Right lobe of liver (tissue), 6 donors: ENCODE data around the gene SLCO2A1. TPM values are rescaled to one million over a fixed set of nuclear protein-coding genes. Genes with fewer than 3 reads are reported as not detected.

Source experiments
- ATAC-seq, 4 donors: fragments of 200-7000 bp; cut with Tn5 transposase; one replicate each; pipeline ENCODE4 v1.9.1; 2020; ENCODE audit warnings: mild to moderate bottlenecking in 4 of 4, moderate library complexity in 4 of 4
- DNase-seq, 3 donors: peaks; one replicate each; pipeline ENCODE4 v3.0.0-alpha.2; 2020
- H3K27ac ChIP-seq, 3 donors: fragments of 200-600 bp; one replicate each; pipeline ENCODE4 v1.8.0; 2022
- H3K27me3 ChIP-seq, 2 donors: fragments of 200-600 bp; one replicate each; pipeline ENCODE4 v1.8.0; 2022
- H3K36me3 ChIP-seq, 4 donors: fragments of 200-600 bp; sonication (generic) in 1 of 4; one replicate each; pipeline versions ENCODE4 v1.5.1 to v1.8.0; 2017 to 2022; ENCODE audit warnings: control low read depth in 1 of 4
- H3K4me1 ChIP-seq, 4 donors: fragments of 200-600 bp; sonication (generic) in 1 of 4; one replicate each; pipeline versions ENCODE4 v1.5.1 to v1.8.0; 2017 to 2022; ENCODE audit warnings: control low read depth in 1 of 4
- H3K4me3 ChIP-seq, 3 donors: fragments of 200-600 bp; one replicate each; pipeline ENCODE4 v1.8.0; 2022
- H3K9me3 ChIP-seq, 4 donors: fragments of 200-600 bp; sonication (generic) in 1 of 4; one replicate each; pipeline versions ENCODE4 v1.5.1 to v1.8.0; 2017 to 2022; ENCODE audit warnings: control low read depth in 1 of 4
- CTCF ChIP-seq, 4 donors: fragments of 200-600 bp in 3 of 4; fragments of 450-650 bp in 1 of 4; IDR thresholded peaks; one replicate each; pipeline versions ENCODE4 v1.5.1 to v1.8.0; 2016 to 2022; ENCODE audit warnings: antibody characterized with exemption in 4 of 4, mild to moderate bottlenecking in 2 of 4
- POLR2A ChIP-seq: fragments of 450-650 bp; IDR thresholded peaks from one replicate; pipeline ENCODE4 v1.6.1; 2017; ENCODE audit warnings: antibody characterized with exemption, mild to moderate bottlenecking
- WGBS: methylation state at CpG from one replicate; pipeline ENCODE4 v1.1.6; 2018; ENCODE audit warnings: low coverage, low lambda C conversion rate; ENCODE audit not compliant: insufficient coverage; ENCODE audit errors: missing lambda C conversion rate; 5-methylcytosine and 5-hydroxymethylcytosine counted together
- intact Hi-C, 2 donors: fragments of 100-400 bp; cut with DNase I; formaldehyde crosslinking; loops; one replicate each; pipeline versions ENCODE4 v1.11.2 to v1.14.1; 2022
- total RNA-seq, 6 experiments: library from RNA; depleted of rRNA in 2 of 6; stranded (reverse); fragments of >200 nt in 2 of 6; fragmentation: NEBNext Ultra II Directional in 3 of 6; extraction: Animal tissue kit (Norgen Biotek cat#: 25700) in 3 of 6; gene quantifications; one replicate each; pipeline versions ENCODE4 v1.1.0 to v1.2.4, GENCODE V29; 2016 to 2023
- donor health status: DM: no; HTN: yes; CAD: no.
- donor health status: DM: no; HTN: no; CAD: no.
- donor health status: DM: no; HTN: no; CAD: no.
- donor health status: DM: no; HTN: yes; CAD: no.
- donor health status: DM: no; HTN: yes; CAD: no.

Gene SLCO2A1
- total RNA-seq, 6 experiments from 2014 or later = 0.71 to 4.4 (median 1.5) TPM

DNA sequence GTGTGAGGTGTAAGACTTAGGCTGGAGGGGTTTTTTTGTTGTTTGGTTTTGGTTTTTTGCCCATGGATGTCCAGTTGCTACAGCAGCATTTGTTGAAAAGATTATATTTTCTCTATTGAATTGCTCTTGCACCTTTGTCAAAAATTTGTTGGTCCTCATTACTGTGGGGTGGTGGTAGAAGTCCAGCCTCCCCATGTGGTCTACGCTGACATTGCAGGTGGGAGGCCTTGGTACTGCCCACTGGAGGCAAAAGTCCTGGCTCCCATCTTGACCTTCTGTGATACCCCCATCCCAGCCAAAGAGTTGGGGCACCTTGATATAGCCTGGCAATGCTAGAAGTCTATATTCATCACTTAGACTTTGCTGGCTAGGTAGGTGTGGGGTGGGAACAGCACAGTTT, 128.6 kb downstream of the SLCO2A1 start:
- TF ChIP-seq POLR2A (no peak), CTCF (IDR thresholded peaks at IDR 0.05) (no peak)
- H3K4me3 ChIP-seq = no peak overlapping the region
- no peaks in the 10 kb centered on the region for H3K27me3 ChIP-seq
- H3K9me3 ChIP-seq = no peaks in the 10 kb centered on the region
- intact Hi-C loops = no loop called here
- ATAC-seq (no peak), DNase-seq (no peak)
- peaks cover 0 to 1% (median 0%) of the 10 kb centered on the region in 4 donors for H3K4me1 ChIP-seq
- H3K36me3 ChIP-seq = no peaks in the 10 kb centered on the region
- no peak overlapping the region for H3K27ac ChIP-seq
- no CpG with 5 or more reads among the region's 1 CpG for WGBS

GRCh38 chr3:133899311-133899710, 130.4 kb downstream of the SLCO2A1 start:
- no peak for ATAC-seq
- intact Hi-C loops = no loop called here
- no peak for DNase-seq

DNA sequence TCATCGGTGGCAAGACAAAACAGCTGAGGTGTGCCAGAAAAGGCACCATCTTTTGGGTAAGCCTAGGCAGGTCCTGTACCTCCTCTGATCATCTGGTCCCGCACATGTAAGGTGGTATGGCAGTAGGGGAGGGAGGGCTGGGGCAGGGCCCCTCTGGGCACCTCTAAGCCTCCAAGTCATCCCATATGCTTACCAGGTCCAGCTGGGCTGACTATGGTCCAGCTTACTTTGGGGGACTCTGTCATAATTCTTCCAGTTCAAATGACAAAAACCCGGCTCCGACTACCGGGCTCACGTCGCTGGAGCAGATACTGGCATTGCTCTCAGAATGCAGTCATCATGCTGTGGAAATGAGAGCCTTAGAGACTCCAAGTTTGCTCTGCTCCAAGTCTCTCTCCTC, 132.2 kb downstream of the SLCO2A1 start:
- TF ChIP-seq CTCF (IDR thresholded peaks at IDR 0.05) (no peak), POLR2A (no peak)
- DNase-seq (no peak), ATAC-seq (no peak)
- Histone ChIP-seq H3K36me3 (no peaks in the 10 kb centered on the region), H3K4me3 (no peak overlapping the region), H3K27ac (no peak overlapping the region), H3K27me3 (peaks cover 0 to 4% of the 10 kb centered on the region in 2 donors), H3K9me3 (no peaks in the 10 kb centered on the region), H3K4me1 (peaks cover 0 to 13% (median 0%) of the 10 kb centered on the region in 4 donors)
- intact Hi-C loops = no loop called here
- 64% methylated on average over 7 of the region's 7 CpGs for WGBS

More at GRCh38 chr3:133899311-133899710, 130.4 kb downstream of the SLCO2A1 start:
- no peak overlapping the region for H3K27ac ChIP-seq
- H3K36me3 ChIP-seq = no peaks in the 10 kb centered on the region
- H3K27me3 ChIP-seq = peaks cover 0 to 4% of the 10 kb centered on the region in 2 donors
- TF ChIP-seq POLR2A (no peak), CTCF (IDR thresholded peaks at IDR 0.05) (no peak)
- H3K9me3 ChIP-seq = no peaks in the 10 kb centered on the region
- no peak overlapping the region for H3K4me3 ChIP-seq
- peaks cover 0 to 13% (median 0%) of the 10 kb centered on the region in 4 donors for H3K4me1 ChIP-seq

DNA sequence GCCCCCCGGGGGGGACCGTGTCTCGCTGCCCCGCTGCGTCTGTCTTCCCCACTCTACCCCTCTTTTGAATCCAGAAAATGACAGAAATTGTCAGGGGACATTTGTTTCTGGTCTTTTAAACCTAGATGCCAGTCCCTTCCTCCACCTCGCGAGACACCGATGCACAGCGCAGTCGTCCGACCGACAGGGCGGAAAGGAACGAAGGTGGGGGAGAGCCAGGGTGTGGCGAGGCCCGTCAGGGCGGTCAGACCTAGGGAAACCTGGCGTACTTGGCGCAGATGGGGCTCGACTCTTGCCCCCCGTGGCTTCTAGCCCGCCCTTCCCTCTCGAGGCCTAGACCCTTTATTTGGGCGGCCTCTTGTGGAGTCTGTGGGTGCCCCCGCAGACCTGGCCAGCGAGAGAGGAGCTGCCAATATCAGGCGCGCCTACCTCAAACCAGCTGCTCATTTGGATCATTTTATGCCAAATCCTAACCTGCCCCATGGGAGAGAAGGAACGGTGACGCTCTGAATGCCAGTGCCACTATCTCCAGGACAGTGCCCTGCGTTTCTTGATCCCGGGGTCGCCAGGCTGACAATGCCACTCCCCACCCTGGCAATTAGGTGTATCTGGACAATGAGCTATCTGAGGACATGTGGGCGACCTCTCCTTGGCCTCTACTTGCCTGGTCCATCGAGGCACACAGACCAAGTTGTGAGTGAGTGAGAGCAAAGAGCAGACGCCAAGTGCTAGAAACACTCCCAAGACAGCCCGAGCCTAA, 133.5 kb downstream of the SLCO2A1 start:
- H3K4me3 ChIP-seq = peak overlapping the region; percentile 43 to 60 (median 49)
- no peak for ATAC-seq
- H3K4me1 ChIP-seq = peaks cover 0 to 13% (median 0%) of the 10 kb centered on the region in 4 donors
- H3K27me3 ChIP-seq = peaks cover 0 to 4% of the 10 kb centered on the region in 2 donors
- intact Hi-C loops = no loop called here
- H3K36me3 ChIP-seq = no peaks in the 10 kb centered on the region
- no peaks in the 10 kb centered on the region for H3K9me3 ChIP-seq
- H3K27ac ChIP-seq = no peak overlapping the region
- 11% methylated on average over 11 of the region's 37 CpGs for WGBS
- DNase-seq = no peak
- no peak for TF ChIP-seq CTCF (IDR thresholded peaks at IDR 0.05)
- no peak for TF ChIP-seq POLR2A
